ENCODE results near the gene MUC6.
"Not testable (repeated sequence)": the region's sequence is repeated elsewhere in the genome, so short reads cannot be mapped to it uniquely, and the experiment has no call there.

The MUC6 gene

GRCh38 chr11:977830-978720 is 58.4 kb downstream of the MUC6 start:
- no peak for DNase-seq

GRCh38 chr11:976431-977160 is 59.9 kb downstream of the MUC6 start:
- no peak for DNase-seq

- no peak for DNase-seq
Observed at GRCh38 chr11:975827-976226, 60.7 kb downstream of the MUC6 start.

GRCh38 chr11:975376-975775 is 61.1 kb downstream of the MUC6 start:
- not testable (repeated sequence) for DNase-seq

GRCh38 chr11:973237-973636 is 63.3 kb downstream of the MUC6 start:
- DNase-seq: no peak

- DNase-seq: no peak
Observed at GRCh38 chr11:972523-973211, 63.9 kb downstream of the MUC6 start.

- DNase-seq: no peak
Observed at GRCh38 chr11:971731-972365, 64.7 kb downstream of the MUC6 start.

GRCh38 chr11:971092-971690 is 65.3 kb downstream of the MUC6 start:
- DNase-seq: no peak

- DNase-seq: no peak
Observed at GRCh38 chr11:970319-970871, 66.1 kb downstream of the MUC6 start.

- DNase-seq: no peak
Observed at GRCh38 chr11:969651-970205, 66.8 kb downstream of the MUC6 start.

- DNase-seq: no peak
Observed at GRCh38 chr11:968822-969221, 67.7 kb downstream of the MUC6 start.

- DNase-seq: no peak
Observed at GRCh38 chr11:967995-968751, 68.3 kb downstream of the MUC6 start.

GRCh38 chr11:965206-965775 is 71.2 kb downstream of the MUC6 start:
- no peak for DNase-seq

- DNase-seq: no peak
Observed at GRCh38 chr11:963852-964251, 72.7 kb downstream of the MUC6 start.
